NOMO-1 treated with DMSO at 0.1 percent for 48 hours (cell line): Measurements from ENCODE around the gene TGFB3.

Experiments
- DNase-seq: peaks from one replicate; lab custom pipeline; 2025; ENCODE audit not compliant: unreplicated experiment; lab: John Stamatoyannopoulos, UW

Gene TGFB3

GRCh38 chr14:75909630-75910029 is 72.2 kb downstream of the TGFB3 start:
- DNase-seq: no peak
